DOHH2 (cell line): Measurements from ENCODE around the gene ZNF614.

ENCODE experiments used
- EZH2phosphoT487 ChIP-seq: fragments of 200-600 bp; sonication (generic); IDR thresholded peaks from 2 replicates; pipeline ENCODE4 v1.6.1; 2017; ENCODE audit warnings: borderline replicate concordance, mild to moderate bottlenecking, antibody characterized with exemption, low read length, moderate library complexity, mixed read lengths
- TF ChIP-seq, protein P1 (sequence below): fragments of 200-600 bp; sonication (generic); IDR thresholded peaks from one replicate; pipeline ENCODE4 v1.5.1; 2014; ENCODE audit warnings: antibody characterized with exemption, mild to moderate bottlenecking, low read depth, low read length; ENCODE audit not compliant: poor library complexity, severe bottlenecking

DNA sequence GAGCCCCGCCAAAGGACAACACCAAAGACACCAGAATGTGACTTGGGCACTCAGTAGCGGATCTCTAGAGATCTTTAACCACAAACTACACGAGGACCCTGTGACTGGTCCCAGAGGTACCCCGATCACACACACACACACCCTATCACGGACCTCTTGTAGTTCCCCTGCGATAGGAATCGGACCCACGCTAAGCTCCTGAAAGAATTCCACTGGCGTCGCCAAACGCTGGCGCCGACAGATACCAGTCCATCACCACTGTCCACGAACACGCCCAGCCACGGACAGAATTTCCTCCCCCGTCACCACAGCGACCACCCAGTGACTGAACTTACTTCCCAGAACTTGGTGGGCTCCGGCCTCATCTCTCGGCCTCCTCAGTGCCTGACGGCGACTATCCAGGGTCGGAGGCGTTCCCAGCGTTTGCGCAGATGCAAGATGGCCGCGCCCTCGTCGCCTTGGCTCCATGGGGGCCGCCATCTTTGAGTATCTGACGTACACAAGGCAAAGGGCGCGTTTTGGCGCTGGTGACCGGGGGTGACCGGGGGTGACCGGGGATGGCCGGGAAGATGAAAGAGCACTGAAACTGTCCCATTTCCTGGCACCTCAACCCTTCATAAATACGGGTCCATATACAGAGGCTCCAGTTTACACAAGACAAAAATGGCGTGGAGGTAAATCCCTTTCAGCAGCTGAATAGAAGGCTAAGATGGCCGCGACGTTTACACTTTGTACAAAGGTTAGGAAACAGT, 20.2 kb downstream of the ZNF614 start, which contains the start of gene ZNF615:
- TF ChIP-seq, protein P1, sequence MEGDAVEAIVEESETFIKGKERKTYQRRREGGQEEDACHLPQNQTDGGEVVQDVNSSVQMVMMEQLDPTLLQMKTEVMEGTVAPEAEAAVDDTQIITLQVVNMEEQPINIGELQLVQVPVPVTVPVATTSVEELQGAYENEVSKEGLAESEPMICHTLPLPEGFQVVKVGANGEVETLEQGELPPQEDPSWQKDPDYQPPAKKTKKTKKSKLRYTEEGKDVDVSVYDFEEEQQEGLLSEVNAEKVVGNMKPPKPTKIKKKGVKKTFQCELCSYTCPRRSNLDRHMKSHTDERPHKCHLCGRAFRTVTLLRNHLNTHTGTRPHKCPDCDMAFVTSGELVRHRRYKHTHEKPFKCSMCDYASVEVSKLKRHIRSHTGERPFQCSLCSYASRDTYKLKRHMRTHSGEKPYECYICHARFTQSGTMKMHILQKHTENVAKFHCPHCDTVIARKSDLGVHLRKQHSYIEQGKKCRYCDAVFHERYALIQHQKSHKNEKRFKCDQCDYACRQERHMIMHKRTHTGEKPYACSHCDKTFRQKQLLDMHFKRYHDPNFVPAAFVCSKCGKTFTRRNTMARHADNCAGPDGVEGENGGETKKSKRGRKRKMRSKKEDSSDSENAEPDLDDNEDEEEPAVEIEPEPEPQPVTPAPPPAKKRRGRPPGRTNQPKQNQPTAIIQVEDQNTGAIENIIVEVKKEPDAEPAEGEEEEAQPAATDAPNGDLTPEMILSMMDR: no peak
- TF ChIP-seq EZH2phosphoT487: no peak
